H9 (cell line): Measurements from ENCODE around the gene DDRGK1. TPM values are rescaled to one million over a fixed set of nuclear protein-coding genes. Genes with fewer than 3 reads are reported as not detected.

ENCODE experiments used
- DNase-seq: peaks from one replicate; pipeline ENCODE4 v3.0.0-alpha.2; 2017
- H2AFZ ChIP-seq: one replicate; pipeline ENCODE4 v1.6.1; 2013; ENCODE audit warnings: mild to moderate bottlenecking, low read length, control low read depth, moderate library complexity
- H2AK5ac ChIP-seq: 2 replicates; pipeline ENCODE4 v1.6.1; 2013; ENCODE audit warnings: low read length, control low read depth, mixed read lengths; ENCODE audit not compliant: insufficient read length
- H2BK120ac ChIP-seq: one replicate; pipeline ENCODE4 v1.6.1; 2013; ENCODE audit warnings: low read depth, mild to moderate bottlenecking, low read length, control low read depth, inconsistent platforms; ENCODE audit not compliant: poor library complexity, severe bottlenecking
- H2BK12ac ChIP-seq: 2 replicates; pipeline ENCODE4 v1.6.1; 2013; ENCODE audit warnings: low read length, control low read depth, mixed read lengths, low read depth; ENCODE audit not compliant: insufficient read length
- H2BK15ac ChIP-seq: 2 replicates; pipeline ENCODE4 v1.6.1; 2013; ENCODE audit warnings: low read depth, low read length, control low read depth
- H2BK20ac ChIP-seq: one replicate; pipeline ENCODE4 v1.6.1; 2013; ENCODE audit warnings: low read depth, mild to moderate bottlenecking, low read length, control low read depth, inconsistent platforms; ENCODE audit not compliant: poor library complexity, severe bottlenecking
- H2BK5ac ChIP-seq: 2 replicates; pipeline ENCODE4 v1.6.1; 2013; ENCODE audit warnings: low read length, control low read depth, mixed read lengths; ENCODE audit not compliant: insufficient read length
- H3K14ac ChIP-seq: 2 replicates; pipeline ENCODE4 v1.6.1; 2013; ENCODE audit warnings: low read length, control low read depth; ENCODE audit not compliant: insufficient read depth
- H3K18ac ChIP-seq: 2 replicates; pipeline ENCODE4 v1.6.1; 2013; ENCODE audit warnings: low read depth, mild to moderate bottlenecking, mixed read lengths, low read length, control low read depth; ENCODE audit not compliant: insufficient read length
- H3K23ac ChIP-seq: 2 replicates; pipeline ENCODE4 v1.6.1; 2013; ENCODE audit warnings: low read length, control low read depth, mixed read lengths, low read depth; ENCODE audit not compliant: insufficient read length
- H3K23me2 ChIP-seq: 2 replicates; pipeline ENCODE4 v1.6.1; 2013; ENCODE audit warnings: low read depth, mild to moderate bottlenecking, mixed read lengths, low read length, control low read depth; ENCODE audit not compliant: insufficient read length, poor library complexity, severe bottlenecking
- H3K27ac ChIP-seq: 2 replicates; pipeline ENCODE4 v1.5.1; 2013; ENCODE audit warnings: low read length, control low read depth, mixed read lengths, low read depth; ENCODE audit not compliant: insufficient read length
- H3K27me3 ChIP-seq: 2 replicates; pipeline ENCODE4 v1.6.1; 2013; ENCODE audit warnings: low read length, control low read depth, inconsistent platforms; ENCODE audit not compliant: insufficient read depth
- H3K4ac ChIP-seq: 2 replicates; pipeline ENCODE4 v1.6.1; 2013; ENCODE audit warnings: low read depth, mild to moderate bottlenecking, control low read depth, inconsistent platforms, low read length, moderate library complexity
- H3K4me1 ChIP-seq: 2 replicates; pipeline ENCODE4 v1.6.1; 2013; ENCODE audit warnings: low read length, control low read depth, inconsistent platforms; ENCODE audit not compliant: insufficient read depth
- H3K4me2 ChIP-seq: 2 replicates; pipeline ENCODE4 v1.6.1; 2013; ENCODE audit warnings: low read length, control low read depth, mixed read lengths; ENCODE audit not compliant: insufficient read length, insufficient read depth
- H3K56ac ChIP-seq: 2 replicates; pipeline ENCODE4 v1.6.1; 2013; ENCODE audit warnings: low read depth, mild to moderate bottlenecking, mixed read lengths, low read length, control low read depth; ENCODE audit not compliant: insufficient read length
- H3K79me1 ChIP-seq: 2 replicates; pipeline ENCODE4 v1.6.1; 2013; ENCODE audit warnings: low read depth, mild to moderate bottlenecking, moderate library complexity, low read length, control low read depth, inconsistent platforms; ENCODE audit not compliant: insufficient read depth, poor library complexity, severe bottlenecking
- H3K79me2 ChIP-seq: 2 replicates; pipeline ENCODE4 v1.6.1; 2013; ENCODE audit warnings: low read length, control low read depth, inconsistent platforms; ENCODE audit not compliant: insufficient read depth
- H3K9ac ChIP-seq: 2 replicates; pipeline ENCODE4 v1.6.1; 2013; ENCODE audit warnings: low read length, control low read depth, mixed read lengths; ENCODE audit not compliant: insufficient read length; ENCODE audit errors: extremely low read depth
- H3K9me3 ChIP-seq: one replicate; pipeline ENCODE4 v1.6.1; 2013; ENCODE audit warnings: low read depth, low read length, inconsistent platforms; ENCODE audit not compliant: control insufficient read depth
- H3T11ph ChIP-seq: one replicate; pipeline ENCODE4 v1.6.1; 2013; ENCODE audit warnings: mild to moderate bottlenecking, low read length, control low read depth, inconsistent platforms
- H4K20me1 ChIP-seq: one replicate; pipeline ENCODE4 v1.6.1; 2013; ENCODE audit not compliant: control insufficient read depth, insufficient read length, insufficient read depth
- H4K5ac ChIP-seq: 2 replicates; pipeline ENCODE4 v1.6.1; 2013; ENCODE audit warnings: low read depth, mild to moderate bottlenecking, mixed read lengths, low read length, control low read depth; ENCODE audit not compliant: insufficient read length
- H4K8ac ChIP-seq: replicated peaks from 2 replicates; pipeline ENCODE4 v1.6.1; 2013; ENCODE audit warnings: low read length, control low read depth, mixed read lengths, low read depth; ENCODE audit not compliant: insufficient read length
- H4K91ac ChIP-seq: 2 replicates; pipeline ENCODE4 v1.6.1; 2013; ENCODE audit warnings: low read depth, mild to moderate bottlenecking, moderate library complexity, mixed read lengths, low read length, control low read depth; ENCODE audit not compliant: insufficient read length
- H3K27ac Mint-ChIP-seq, 3 experiments: 2 replicates in 2 of 3; 3 replicates in 1 of 3; pipeline ENCODE4 v1.8.0; 2020 to 2021; ENCODE audit warnings: mixed read lengths in 3 of 3, mild to moderate bottlenecking in 1 of 3, moderate library complexity in 1 of 3
- H3K27me3 Mint-ChIP-seq: 2 replicates; pipeline ENCODE4 v1.8.0; 2021; ENCODE audit warnings: low read depth, mild to moderate bottlenecking, moderate library complexity, mixed read lengths
- H3K36me3 Mint-ChIP-seq, 3 experiments: 2 replicates in 2 of 3; 3 replicates in 1 of 3; pipeline ENCODE4 v1.8.0; 2020 to 2021; ENCODE audit warnings: low read depth in 3 of 3, mixed read lengths in 3 of 3; ENCODE audit not compliant: insufficient read depth in 1 of 3
- H3K4me1 Mint-ChIP-seq, 2 experiments: 2 replicates each; pipeline ENCODE4 v1.8.0; 2020; ENCODE audit warnings: mixed read lengths in 2 of 2
- H3K4me3 Mint-ChIP-seq, 2 experiments: 2 replicates in 1 of 2; 3 replicates in 1 of 2; pipeline ENCODE4 v1.8.0; 2020 to 2021; ENCODE audit warnings: mild to moderate bottlenecking in 2 of 2, mixed read lengths in 2 of 2, moderate library complexity in 1 of 2
- H3K9me3 Mint-ChIP-seq, 2 experiments: 2 replicates in 1 of 2; 3 replicates in 1 of 2; pipeline ENCODE4 v1.8.0; 2020; ENCODE audit warnings: mild to moderate bottlenecking in 2 of 2, mixed read lengths in 2 of 2, moderate library complexity in 1 of 2
- CTCF ChIP-seq: fragments of 200-600 bp; sonication (generic); conservative IDR thresholded peaks from 3 replicates; pipeline ENCODE4 v1.8.0; 2021; ENCODE audit warnings: antibody characterized with exemption, mild to moderate bottlenecking
- WGBS: extraction: QIAGEN DNeasy Blood & Tissue Kit; methylation state at CpG from one replicate; pipeline ENCODE4 v1.1.7; 2013; ENCODE audit warnings: missing lambda C conversion rate, low lambda C conversion rate, mixed read lengths; ENCODE audit not compliant: insufficient read length; ENCODE audit errors: extremely low coverage; 5-methylcytosine and 5-hydroxymethylcytosine counted together
- total RNA-seq: library from RNA; stranded (reverse); gene quantifications from 2 replicates; pipeline ENCODE4 v1.2.1, GENCODE V29; 2021

Gene DDRGK1
- total RNA-seq, 1 experiment from 2014 or later: 58.1 TPM

GRCh38 chr20:3180319-3180718 lies 24.2 kb downstream of the DDRGK1 start:
- no peaks in the 10 kb centered on the region for H3K9me3 Mint-ChIP-seq

More at GRCh38 chr20:3180319-3180718, 24.2 kb downstream of the DDRGK1 start:
- Mint-ChIP-seq H3K4me3 (no peak overlapping the region), H3K27me3 (no peaks in the 10 kb centered on the region), H3K4me1 (peaks cover 8 to 9% of the 10 kb centered on the region in 2 experiments), H3K36me3 (no peaks in the 10 kb centered on the region), H3K27ac (no peak overlapping the region)
- no peak for DNase-seq
- no peak overlapping the region for H3K4ac ChIP-seq
- H3K23me2 ChIP-seq: no peaks in the 10 kb centered on the region
- H3K23ac ChIP-seq: no peak overlapping the region
- no peaks in the 10 kb centered on the region for H3K4me1 ChIP-seq
- no peak overlapping the region for H2BK120ac ChIP-seq
- H3K4me2 ChIP-seq: no peak overlapping the region
- no CpG with 5 or more reads among the region's 4 CpGs for WGBS
- no peak overlapping the region for H3K56ac ChIP-seq
- H4K8ac ChIP-seq: no peak overlapping the region
- no peaks in the 10 kb centered on the region for H3K79me2 ChIP-seq
- no peaks in the 10 kb centered on the region for H3K27me3 ChIP-seq
- no peaks in the 10 kb centered on the region for H3K79me1 ChIP-seq
- no peak overlapping the region for H2AK5ac ChIP-seq
- H2AFZ ChIP-seq: no peak overlapping the region
- TF ChIP-seq CTCF: no peak
- H4K20me1 ChIP-seq: no peaks in the 10 kb centered on the region
- H3K18ac ChIP-seq: no peak overlapping the region
- H3T11ph ChIP-seq: no peak overlapping the region
- H4K5ac ChIP-seq: no peak overlapping the region
- H4K91ac ChIP-seq: no peak overlapping the region
- no peak overlapping the region for H2BK15ac ChIP-seq
- H3K14ac ChIP-seq: no peak overlapping the region
- H3K27ac ChIP-seq: no peak overlapping the region
- H2BK5ac ChIP-seq: no peak overlapping the region
- no peak overlapping the region for H2BK12ac ChIP-seq
- H3K9me3 ChIP-seq: no peaks in the 10 kb centered on the region
- H3K9ac ChIP-seq: no peak overlapping the region
- no peak overlapping the region for H2BK20ac ChIP-seq
